Neural cell (in vitro differentiated cells): ENCODE data around the gene EGR4. TPM values are rescaled to one million over a fixed set of nuclear protein-coding genes. Genes with fewer than 3 reads are reported as not detected.

Experiments used
- H2AFZ ChIP-seq: fragments of 200-600, 300-800 bp; sonication (generic), shearing (Covaris generic); 2 replicates; pipeline ENCODE4 v1.6.0; 2014; ENCODE audit warnings: low read depth, mild to moderate bottlenecking, antibody characterized with exemption, low read length, moderate library complexity
- H3F3A ChIP-seq: fragments of 200-600 bp; shearing (Covaris generic); 2 replicates; pipeline ENCODE4 v1.6.1; 2016; ENCODE audit warnings: mild to moderate bottlenecking, moderate library complexity, mixed read lengths, antibody characterized with exemption, low read length; ENCODE audit not compliant: insufficient read depth, poor library complexity, severe bottlenecking
- H3K27ac ChIP-seq: fragments of 200-600, 300-800 bp; sonication (generic), shearing (Covaris generic); 2 replicates; pipeline ENCODE4 v1.5.1; 2014; ENCODE audit warnings: mild to moderate bottlenecking, low read length, moderate library complexity
- H3K27me3 ChIP-seq: fragments of 300-800, 200-600 bp; sonication (generic), shearing (Covaris generic); 2 replicates; pipeline ENCODE4 v1.6.0; 2014; ENCODE audit warnings: mild to moderate bottlenecking, low read depth, low read length, moderate library complexity; ENCODE audit not compliant: insufficient read depth
- H3K36me3 ChIP-seq: fragments of 300-800, 200-600 bp; sonication (generic), shearing (Covaris generic); 2 replicates; pipeline ENCODE4 v1.5.1; 2014; ENCODE audit warnings: mild to moderate bottlenecking, antibody characterized with exemption, low read length, moderate library complexity; ENCODE audit not compliant: insufficient read depth
- H3K4me2 ChIP-seq: fragments of 300-800, 200-600 bp; sonication (generic), shearing (Covaris generic); 2 replicates; pipeline ENCODE4 v1.6.0; 2014; ENCODE audit warnings: mild to moderate bottlenecking, low read length
- H3K4me3 ChIP-seq: fragments of 300-800, 200-600 bp; sonication (generic), shearing (Covaris generic); 2 replicates; pipeline ENCODE4 v1.5.1; 2014; ENCODE audit warnings: mild to moderate bottlenecking, low read length, moderate library complexity
- H3K79me2 ChIP-seq: fragments of 200-600 bp; shearing (Covaris generic); replicated peaks from 2 replicates; pipeline ENCODE4 v1.6.0; 2014; ENCODE audit warnings: mild to moderate bottlenecking, low read length, moderate library complexity; ENCODE audit not compliant: insufficient read depth
- H3K9ac ChIP-seq: fragments of 300-800, 200-600 bp; sonication (generic), shearing (Covaris generic); 2 replicates; pipeline ENCODE4 v1.6.1; 2016; ENCODE audit warnings: mild to moderate bottlenecking, low read length, mixed read lengths
- H3K9me2 ChIP-seq: fragments of 200-600 bp; shearing (Covaris generic); 2 replicates; pipeline ENCODE4 v1.6.1; 2016; ENCODE audit warnings: mild to moderate bottlenecking, low read length, mixed read lengths; ENCODE audit not compliant: insufficient read depth
- H3K9me3 ChIP-seq: fragments of 200-600, 300-800 bp; sonication (generic), shearing (Covaris generic); 2 replicates; pipeline ENCODE4 v1.6.1; 2016; ENCODE audit warnings: mild to moderate bottlenecking, mixed run types, low read length, moderate library complexity, mixed read lengths
- H4K20me1 ChIP-seq: fragments of 200-600 bp; shearing (Covaris generic); 2 replicates; pipeline ENCODE4 v1.6.1; 2016; ENCODE audit warnings: mild to moderate bottlenecking, mixed run types; ENCODE audit not compliant: insufficient read depth
- CTCF ChIP-seq: fragments of 450-650 bp; IDR thresholded peaks from 2 replicates; pipeline ENCODE4 v1.5.1; 2014; ENCODE audit warnings: antibody characterized with exemption, mild to moderate bottlenecking, moderate library complexity; ENCODE audit not compliant: poor library complexity, severe bottlenecking
- EP300 ChIP-seq: fragments of 450-650 bp; conservative IDR thresholded peaks from 2 replicates; pipeline ENCODE4 v1.6.1; 2014; ENCODE audit warnings: antibody characterized with exemption, mild to moderate bottlenecking, moderate library complexity; ENCODE audit not compliant: poor library complexity, severe bottlenecking
- EZH2 ChIP-seq: fragments of 200-600, 300-800 bp; shearing (Covaris generic), sonication (generic); IDR thresholded peaks from 2 replicates; pipeline ENCODE4 v1.6.1; 2014; ENCODE audit warnings: antibody characterized with exemption, low read length, borderline replicate concordance, mild to moderate bottlenecking; ENCODE audit not compliant: insufficient read depth, poor library complexity, severe bottlenecking
- MXI1 ChIP-seq: fragments of 450-650 bp; conservative IDR thresholded peaks from 2 replicates; pipeline ENCODE4 v1.6.1; 2014; ENCODE audit warnings: antibody characterized with exemption, mild to moderate bottlenecking; ENCODE audit not compliant: poor library complexity, severe bottlenecking
- POLR2AphosphoS5 ChIP-seq: IDR thresholded peaks from 2 replicates; pipeline ENCODE4 v1.6.1; 2012
- RAD21 ChIP-seq: fragments of 450-650 bp; conservative IDR thresholded peaks from 2 replicates; pipeline ENCODE4 v1.6.1; 2014; ENCODE audit warnings: antibody characterized with exemption, mild to moderate bottlenecking, moderate library complexity
- REST ChIP-seq: IDR thresholded peaks from 2 replicates; pipeline ENCODE4 v1.6.1; 2012; ENCODE audit warnings: borderline replicate concordance
- SMC3 ChIP-seq: fragments of 450-650 bp; conservative IDR thresholded peaks from 2 replicates; pipeline ENCODE4 v1.6.1; 2014; ENCODE audit warnings: antibody characterized with exemption, mild to moderate bottlenecking, moderate library complexity; ENCODE audit not compliant: poor library complexity
- TAF1 ChIP-seq: IDR thresholded peaks from 2 replicates; pipeline ENCODE4 v1.6.1; 2012; ENCODE audit warnings: low read depth
- polyA plus RNA-seq: library from polyadenylated mRNA; depleted of rRNA; stranded (reverse); fragments of >200 nt; gene quantifications from 2 replicates; pipeline ENCODE4 v1.2.3, GENCODE V29; 2014

Gene EGR4
- polyA plus RNA-seq, 1 donor from 2014 or later: not detected

- H3K9me3 ChIP-seq: no peaks in the 10 kb centered on the region
- H3K36me3 ChIP-seq: peaks cover 7% of the 10 kb centered on the region
- no peak overlapping the region for H3K4me2 ChIP-seq
- H2AFZ ChIP-seq: no peak overlapping the region
- no peaks in the 10 kb centered on the region for H3F3A ChIP-seq
- H4K20me1 ChIP-seq: no peaks in the 10 kb centered on the region
- no peak overlapping the region for H3K4me3 ChIP-seq
- H3K27me3 ChIP-seq: no peaks in the 10 kb centered on the region
- no peaks in the 10 kb centered on the region for H3K79me2 ChIP-seq
- H3K9me2 ChIP-seq: no peaks in the 10 kb centered on the region
- H3K27ac ChIP-seq: no peak overlapping the region
- TF ChIP-seq EZH2 (no peak), RAD21 (no peak), TAF1 (no peak), SMC3 (no peak), MXI1 (no peak), REST (no peak), EP300 (no peak), CTCF (no peak), POLR2AphosphoS5 (no peak)
- H3K9ac ChIP-seq: no peak overlapping the region
Observed at GRCh38 chr2:73256618-73256922, 36.8 kb downstream of the EGR4 start.

GRCh38 chr2:73255907-73256617, 37.3 kb downstream of the EGR4 start:
- Histone ChIP-seq H3K36me3 (peaks cover 7% of the 10 kb centered on the region), H3K79me2 (no peaks in the 10 kb centered on the region), H2AFZ (no peak overlapping the region), H3K27me3 (no peaks in the 10 kb centered on the region), H4K20me1 (no peaks in the 10 kb centered on the region), H3K9ac (no peak overlapping the region), H3K4me3 (no peak overlapping the region), H3K4me2 (no peak overlapping the region), H3F3A (no peaks in the 10 kb centered on the region), H3K9me3 (no peaks in the 10 kb centered on the region), H3K27ac (no peak overlapping the region), H3K9me2 (no peaks in the 10 kb centered on the region)
- TF ChIP-seq TAF1 (no peak), SMC3 (no peak), REST (no peak), EP300 (no peak), RAD21 (no peak), POLR2AphosphoS5 (no peak), EZH2 (no peak), CTCF (no peak), MXI1 (no peak)
